Activated CD4-positive, alpha-beta T cell treated with anti-CD3 and anti-CD28 coated beads for 48 hours (primary cell): ENCODE results near the gene PIGV.
"Not testable (repeated sequence)": the region's sequence is repeated elsewhere in the genome, so short reads cannot be mapped to it uniquely, and the experiment has no call there.

Source experiments
- DNase-seq: peaks from one replicate; pipeline ENCODE4 v3.0.0-alpha.2; 2020

PIGV gene

DNA sequence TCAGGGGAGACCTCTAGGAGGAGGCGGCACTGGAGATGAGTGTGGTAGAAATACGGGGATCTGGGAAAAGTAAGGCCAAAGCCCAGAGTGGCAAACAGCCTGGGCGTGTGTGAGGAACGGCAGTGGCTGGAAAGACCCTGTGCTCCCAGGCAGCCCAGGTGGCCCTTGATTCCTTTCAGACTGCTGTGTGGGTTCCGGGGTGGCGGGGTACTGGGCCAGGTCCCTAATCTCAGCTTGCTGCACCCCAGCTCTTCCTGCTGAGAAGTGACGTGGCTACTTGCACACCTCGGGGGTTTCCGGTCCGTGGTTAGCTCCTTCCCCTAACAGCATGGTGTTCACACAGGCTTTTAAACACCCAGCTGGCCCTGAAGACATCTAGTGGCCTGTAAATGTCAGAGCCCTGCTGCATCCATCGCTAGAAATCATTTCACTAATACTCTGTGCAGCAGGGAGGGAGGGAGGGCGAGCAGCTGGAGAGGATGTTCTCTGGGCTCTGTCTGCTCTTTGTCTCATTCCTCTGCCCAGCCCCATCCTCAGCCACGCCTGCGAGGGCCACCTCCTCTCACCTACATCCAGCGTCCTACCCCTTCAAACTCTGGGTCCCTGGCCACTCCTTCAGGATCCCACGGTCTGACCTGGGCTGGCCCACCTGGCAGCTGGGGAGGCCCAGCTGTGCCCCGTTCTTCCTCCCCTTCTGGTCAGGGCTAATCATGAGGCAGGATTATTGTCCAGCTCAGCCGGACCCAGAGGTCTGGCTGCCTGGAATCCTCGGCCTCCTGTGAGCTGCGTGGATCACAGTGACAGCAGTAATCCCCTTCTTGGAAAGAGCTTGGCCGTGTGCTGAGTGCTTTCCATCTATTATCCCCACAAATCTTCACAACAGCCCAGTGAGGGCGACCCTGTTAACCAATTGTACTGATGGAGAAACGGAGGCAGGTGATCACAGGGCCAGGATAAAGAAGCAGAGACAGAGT is 46.0 kb downstream of the PIGV start:
- peak; percentile 85 for DNase-seq

- not testable (repeated sequence) for DNase-seq
Measured at GRCh38 chr1:26837665-26838064, 49.9 kb downstream of the PIGV start.

DNA sequence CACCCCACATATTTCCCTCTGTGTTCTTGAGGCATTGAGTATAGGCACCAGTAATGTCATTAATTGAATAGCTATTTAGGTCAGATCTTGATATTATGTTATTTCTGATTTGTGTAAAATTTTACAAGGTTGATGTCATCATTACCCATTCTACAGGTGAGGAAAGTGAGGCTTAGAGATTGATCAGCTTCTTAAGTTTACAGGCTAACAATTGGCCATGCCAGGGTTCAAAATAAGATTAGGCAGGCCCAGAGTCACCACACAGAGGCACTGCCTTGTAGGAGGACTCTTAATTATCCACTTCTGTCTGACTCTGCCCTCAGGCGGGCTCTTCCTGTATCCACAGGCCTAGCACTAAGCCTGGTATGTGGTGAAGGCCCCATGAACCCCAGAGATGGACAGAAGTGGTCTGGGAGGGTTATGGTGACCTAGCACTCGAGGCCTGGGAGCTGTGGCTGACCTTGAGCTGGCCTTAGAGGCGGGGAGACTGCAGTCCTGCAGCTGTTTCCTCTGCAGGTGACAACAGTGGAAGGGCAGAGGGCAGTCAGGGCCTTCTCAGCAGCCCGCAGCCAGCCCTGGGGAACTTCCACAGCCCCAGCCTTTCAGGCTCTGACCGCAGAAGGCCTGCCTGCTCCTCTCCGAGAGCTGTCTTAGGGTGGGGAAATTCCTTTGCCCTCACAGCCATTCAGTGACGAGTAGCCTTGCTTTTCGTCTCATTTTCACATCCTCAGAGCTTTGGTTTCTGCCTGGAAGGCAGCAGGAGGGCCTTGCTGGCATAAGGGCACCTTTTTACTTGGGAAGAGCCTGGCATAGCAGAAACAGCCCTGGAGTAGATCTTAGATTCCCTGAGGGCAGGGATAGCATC is 51.0 kb downstream of the PIGV start:
- DNase-seq = peak; percentile 53

GRCh38 chr1:26839339-26839722 is 51.6 kb downstream of the PIGV start:
- DNase-seq = no peak

DNA sequence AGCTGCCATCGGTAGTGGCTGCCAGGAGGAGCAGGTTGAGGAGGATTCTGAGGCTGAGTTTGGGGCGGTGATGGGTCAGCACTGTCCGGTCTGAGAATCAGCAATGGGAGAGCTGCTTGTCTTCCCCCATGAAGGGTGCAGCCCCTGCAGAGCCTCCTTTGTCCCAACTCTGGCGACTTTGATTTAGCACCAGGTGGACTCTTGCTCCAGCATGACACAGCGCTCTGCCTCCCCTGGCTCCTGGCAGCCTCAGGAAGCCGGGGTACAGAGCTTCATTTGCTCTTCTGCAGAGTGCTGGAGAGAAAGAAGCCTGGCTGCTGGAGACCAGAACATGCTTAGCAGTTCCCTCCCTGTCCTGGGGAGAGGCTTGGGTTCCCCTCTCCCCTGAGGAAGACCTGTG is 52.0 kb downstream of the PIGV start:
- no peak for DNase-seq

DNA sequence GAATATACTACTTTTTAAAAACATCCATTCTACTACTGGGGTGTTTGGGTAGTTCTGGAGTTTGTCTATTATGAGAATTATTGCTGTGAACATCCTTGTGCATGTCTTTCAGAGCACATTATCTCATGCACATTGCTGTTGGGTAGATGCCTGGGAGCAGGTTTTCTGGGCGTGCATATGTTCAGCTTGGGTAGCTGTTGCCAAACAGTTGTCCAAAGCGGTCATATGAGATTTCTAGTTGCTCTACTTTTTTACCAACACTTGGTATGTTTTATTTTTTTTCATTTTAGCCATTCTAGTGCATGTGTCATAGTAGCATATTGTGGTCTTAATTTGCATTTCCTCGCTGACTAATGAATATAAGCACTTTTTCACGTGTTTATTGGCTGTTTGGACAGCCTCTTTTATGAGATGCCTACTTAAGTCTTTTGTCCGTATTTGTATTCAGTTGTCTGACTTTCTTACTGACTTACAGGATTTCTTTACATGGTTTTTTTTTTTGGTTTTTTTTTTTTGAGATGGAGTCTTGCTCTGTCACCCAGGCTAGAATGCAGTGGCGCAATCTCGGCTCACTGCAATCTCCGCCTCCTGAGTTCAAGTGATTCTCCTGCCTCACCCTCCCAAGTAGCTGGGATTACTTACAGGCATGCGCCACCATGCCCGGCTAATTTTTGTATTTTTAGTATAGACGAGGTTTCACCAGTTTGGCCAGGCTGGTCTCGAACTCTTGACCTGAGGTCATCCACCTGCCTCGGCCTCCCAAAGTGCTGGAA is 56.9 kb downstream of the PIGV start:
- DNase-seq = no peak

- not testable (repeated sequence) for DNase-seq
Measured at GRCh38 chr1:26847826-26848225, 60.1 kb downstream of the PIGV start.
